ENCODE data around the gene ZNF318. TPM values are rescaled to one million over a fixed set of nuclear protein-coding genes. Genes with fewer than 3 reads are reported as not detected.

The ZNF318 gene
- polyA plus RNA-seq, 4 donors, result 27.1 to 32.3 (median 28.4) TPM

DNA sequence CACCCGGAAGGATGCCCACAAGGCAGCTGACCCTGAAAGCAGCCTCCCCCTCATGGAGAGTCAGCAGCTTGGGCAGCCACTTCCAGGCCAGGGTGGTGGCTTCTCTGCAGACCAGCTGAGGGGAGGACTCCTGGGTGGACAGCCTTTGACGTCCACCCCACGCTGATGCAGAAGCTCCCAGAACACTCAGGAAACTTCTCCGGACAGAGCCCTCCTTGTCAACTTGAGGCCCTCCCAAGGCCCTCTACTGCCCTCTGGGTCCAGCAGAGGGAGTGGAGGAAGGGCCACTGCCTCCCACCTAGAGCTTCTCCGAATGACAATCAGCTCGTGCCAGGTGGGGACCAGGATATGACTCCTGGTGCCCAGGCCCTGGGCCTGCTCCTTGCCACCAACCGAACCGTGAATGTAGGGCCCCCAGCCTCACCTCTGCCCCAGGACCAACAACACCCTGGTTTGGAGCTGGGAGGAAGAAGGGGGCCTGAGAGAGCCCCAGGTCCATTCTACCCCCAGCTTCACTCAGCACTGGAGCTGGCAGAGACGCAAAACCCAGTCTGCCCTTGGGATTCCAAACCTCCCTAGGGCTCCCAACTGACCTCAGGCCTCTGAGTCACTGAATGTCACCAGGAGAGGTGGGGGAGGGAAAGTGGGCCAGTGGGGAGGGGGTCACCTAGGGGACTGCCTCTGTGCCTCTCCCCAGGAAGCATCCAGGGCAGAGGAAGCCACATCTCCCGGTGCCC is 82.3 kb downstream of the ZNF318 start:
- DNase-seq (ENCODE audit: low read depth in 4 of 4, low spot score in 3 of 4), result no peak

DNA sequence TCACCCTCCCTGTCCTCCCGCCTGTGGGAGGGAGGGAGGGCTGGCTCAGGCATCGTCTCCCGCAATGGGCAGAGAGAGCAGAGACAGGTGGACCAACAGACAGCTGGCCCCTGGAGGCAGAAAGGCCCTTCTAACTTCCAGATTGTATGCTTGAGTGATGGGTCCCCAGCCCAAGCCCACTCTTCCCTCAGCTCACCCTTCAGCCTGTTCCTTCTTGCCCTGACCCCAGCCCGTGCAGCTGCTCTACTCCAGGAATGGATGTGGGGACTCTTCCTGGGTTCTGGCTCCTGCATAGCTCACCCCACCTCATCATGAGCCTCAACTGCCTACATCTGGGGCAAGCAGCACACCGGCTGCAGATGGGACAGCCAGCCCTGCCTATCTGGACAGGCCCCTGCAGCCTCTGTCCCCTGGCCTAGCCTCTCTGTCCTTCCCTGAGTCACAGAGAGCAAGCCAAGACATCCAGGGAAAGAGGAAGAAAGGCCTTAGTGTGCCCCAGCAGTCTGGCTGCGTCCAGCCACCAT is 82.9 kb downstream of the ZNF318 start:
- no peak for DNase-seq (ENCODE audit: low read depth in 4 of 4, low spot score in 3 of 4)

Other genes starting within 250 kb of the ZNF318 start
- gene SRF, start 198.4 kb downstream of the ZNF318 start, polyA plus RNA-seq (ENCODE audit: insufficient read length in 4 of 4), result 10 to 100 TPM; 26.5 to 38.2 (median 30.9) TPM
- gene CUL9, start 187.5 kb downstream of the ZNF318 start, polyA plus RNA-seq (ENCODE audit: insufficient read length in 4 of 4), result 10 to 100 TPM; 24.7 to 48.7 (median 34.5) TPM
- 10 to 100 TPM; 29.2 to 87.2 (median 46.4) TPM for gene DNPH1, start 140.2 kb downstream of the ZNF318 start, polyA plus RNA-seq (ENCODE audit: insufficient read length in 4 of 4)
- under 1 TPM; 0.20 to 0.44 (median 0.30) TPM for gene TTBK1, start 126.2 kb downstream of the ZNF318 start, polyA plus RNA-seq (ENCODE audit: insufficient read length in 4 of 4)
- under 1 TPM; 0.39 to 0.76 (median 0.58) TPM for gene SLC22A7, start 71.4 kb downstream of the ZNF318 start, polyA plus RNA-seq (ENCODE audit: insufficient read length in 4 of 4)
- 1 to 10 TPM; 2.4 to 8.1 (median 4.0) TPM for gene CRIP3, start 60.8 kb downstream of the ZNF318 start, polyA plus RNA-seq (ENCODE audit: insufficient read length in 4 of 4)
- gene ABCC10, start 57.9 kb upstream of the ZNF318 start, polyA plus RNA-seq (ENCODE audit: insufficient read length in 4 of 4), result 10 to 100 TPM; 15.9 to 29.7 (median 21.4) TPM
- 1 to 10 TPM; 1.1 to 1.8 (median 1.4) TPM for gene DLK2, start 85.9 kb upstream of the ZNF318 start, polyA plus RNA-seq (ENCODE audit: insufficient read length in 4 of 4)
- gene TJAP1, start 107.9 kb upstream of the ZNF318 start, polyA plus RNA-seq (ENCODE audit: insufficient read length in 4 of 4), result 10 to 100 TPM; 26.5 to 46.5 (median 33.3) TPM
- 1 to 10 TPM in 2 of 4 donors, under 1 TPM in 2; 0.25 to 1.2 (median 0.98) TPM for gene LRRC73, start 140.7 kb upstream of the ZNF318 start, polyA plus RNA-seq (ENCODE audit: insufficient read length in 4 of 4)
- 100 to 1,000 TPM; 126 to 150 (median 145) TPM for gene YIPF3, start 147.3 kb upstream of the ZNF318 start, polyA plus RNA-seq (ENCODE audit: insufficient read length in 4 of 4)
- gene POLR1C, start 147.4 kb upstream of the ZNF318 start, polyA plus RNA-seq (ENCODE audit: insufficient read length in 4 of 4), result 10 to 100 TPM; 24.6 to 43.6 (median 40.6) TPM
- 10 to 100 TPM; 29.2 to 53.9 (median 49.5) TPM for gene XPO5, start 206.4 kb upstream of the ZNF318 start, polyA plus RNA-seq (ENCODE audit: insufficient read length in 4 of 4)
- gene POLH, start 206.5 kb upstream of the ZNF318 start, polyA plus RNA-seq (ENCODE audit: insufficient read length in 4 of 4), result 10 to 100 TPM; 18.6 to 26.9 (median 20.4) TPM

Data from left renal pelvis (tissue), 4 donors.